ENCODE measurements around the gene FGF3. TPM values are rescaled to one million over a fixed set of nuclear protein-coding genes. Genes with fewer than 3 reads are reported as not detected.
A peak's percentile ranks its signal among the peaks of the same experiment; 100 is the strongest.

The FGF3 gene
- total RNA-seq, 4 donors from 2014 or later = not detected

DNA sequence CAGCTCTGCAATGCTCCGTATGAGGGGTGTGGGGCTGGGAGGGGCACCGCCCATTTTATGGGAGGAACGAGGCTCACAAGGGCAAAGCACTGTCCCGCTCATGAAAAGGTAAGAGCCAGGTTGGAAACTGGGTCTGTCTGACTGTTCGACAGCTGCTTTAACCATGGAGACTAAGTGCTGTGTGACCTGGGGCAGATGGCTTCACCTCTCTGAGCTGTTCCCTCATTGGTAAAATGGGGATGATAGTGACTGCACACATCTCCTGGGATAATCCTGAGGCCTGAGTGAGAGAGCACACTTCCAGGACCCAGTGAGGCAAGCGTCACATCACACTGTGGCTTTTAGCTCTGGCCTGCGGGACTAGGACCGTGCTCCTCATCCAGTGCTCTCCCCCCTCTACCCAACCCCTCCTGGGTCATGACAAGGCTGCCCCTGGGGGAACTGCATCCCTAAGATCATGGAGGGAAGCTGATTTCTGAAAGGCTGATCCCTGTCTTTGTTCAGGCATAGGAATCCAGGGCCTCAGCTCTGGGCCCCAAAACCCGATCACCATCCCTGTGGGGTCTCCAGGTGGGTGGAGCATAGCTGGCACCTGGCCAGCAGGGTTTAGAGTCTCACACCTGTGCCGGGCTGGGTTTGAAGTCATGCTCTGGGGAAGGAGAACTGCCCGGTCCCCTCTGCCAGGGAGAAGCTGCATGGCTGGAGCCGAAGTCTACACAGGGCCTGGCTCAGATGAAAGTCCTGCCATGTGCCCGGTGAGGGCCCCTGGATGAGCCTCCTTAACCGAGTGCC is 21.3 kb downstream of the FGF3 start:
- no peaks in the 10 kb centered on the region for H3K27me3 ChIP-seq
- H3K9me3 ChIP-seq = peaks cover 0 to 12% (median 0%) of the 10 kb centered on the region in 4 donors
- TF ChIP-seq, protein P1, sequence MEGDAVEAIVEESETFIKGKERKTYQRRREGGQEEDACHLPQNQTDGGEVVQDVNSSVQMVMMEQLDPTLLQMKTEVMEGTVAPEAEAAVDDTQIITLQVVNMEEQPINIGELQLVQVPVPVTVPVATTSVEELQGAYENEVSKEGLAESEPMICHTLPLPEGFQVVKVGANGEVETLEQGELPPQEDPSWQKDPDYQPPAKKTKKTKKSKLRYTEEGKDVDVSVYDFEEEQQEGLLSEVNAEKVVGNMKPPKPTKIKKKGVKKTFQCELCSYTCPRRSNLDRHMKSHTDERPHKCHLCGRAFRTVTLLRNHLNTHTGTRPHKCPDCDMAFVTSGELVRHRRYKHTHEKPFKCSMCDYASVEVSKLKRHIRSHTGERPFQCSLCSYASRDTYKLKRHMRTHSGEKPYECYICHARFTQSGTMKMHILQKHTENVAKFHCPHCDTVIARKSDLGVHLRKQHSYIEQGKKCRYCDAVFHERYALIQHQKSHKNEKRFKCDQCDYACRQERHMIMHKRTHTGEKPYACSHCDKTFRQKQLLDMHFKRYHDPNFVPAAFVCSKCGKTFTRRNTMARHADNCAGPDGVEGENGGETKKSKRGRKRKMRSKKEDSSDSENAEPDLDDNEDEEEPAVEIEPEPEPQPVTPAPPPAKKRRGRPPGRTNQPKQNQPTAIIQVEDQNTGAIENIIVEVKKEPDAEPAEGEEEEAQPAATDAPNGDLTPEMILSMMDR (IDR thresholded peaks at IDR 0.05) = no peak
- TF ChIP-seq POLR2A (IDR thresholded peaks at IDR 0.05) (no peak), EP300 (IDR thresholded peaks at IDR 0.05) (no peak)
- no peaks in the 10 kb centered on the region for H3K36me3 ChIP-seq
- WGBS, 2 donors = 75 to 78% methylated on average over 11 to 14 of the region's 14 CpGs
- no peak for DNase-seq (ENCODE audit: low spot score in 2 of 2)
- no peak overlapping the region for H3K27ac ChIP-seq
- no peaks in the 10 kb centered on the region for H3K4me1 ChIP-seq
- no peak overlapping the region for H3K4me3 ChIP-seq

DNA sequence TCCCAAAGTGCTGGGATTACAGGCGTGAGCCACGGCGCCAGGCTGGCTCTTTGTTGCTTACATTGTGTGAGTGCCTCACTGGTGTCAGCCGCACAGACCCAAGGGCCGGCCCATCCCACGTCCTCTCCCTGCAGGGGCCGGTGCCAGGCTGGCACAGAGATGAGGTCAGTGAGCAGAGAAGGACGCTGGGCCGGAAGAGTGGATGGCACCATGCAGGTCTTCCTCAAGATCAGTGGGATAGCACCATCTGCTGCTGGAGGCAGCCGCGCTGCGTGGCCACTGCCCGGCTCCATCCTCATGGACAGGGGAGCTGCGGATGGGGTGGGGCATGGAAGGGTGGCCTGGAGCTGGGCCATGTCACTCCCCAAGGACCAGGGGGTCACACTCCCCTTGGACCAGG is 22.1 kb downstream of the FGF3 start:
- 63 to 78% methylated on average over 6 to 11 of the region's 14 CpGs for WGBS, 2 donors
- Histone ChIP-seq H3K9me3 (peaks cover 0 to 16% (median 0%) of the 10 kb centered on the region in 4 donors), H3K4me1 (no peaks in the 10 kb centered on the region), H3K4me3 (no peak overlapping the region), H3K27me3 (no peaks in the 10 kb centered on the region), H3K27ac (no peak overlapping the region), H3K36me3 (no peaks in the 10 kb centered on the region)
- DNase-seq (ENCODE audit: low spot score in 2 of 2) = no peak
- TF ChIP-seq, protein P1 (IDR thresholded peaks at IDR 0.05) = peak in 1 of 5 experiments; percentile 42
- TF ChIP-seq EP300 (IDR thresholded peaks at IDR 0.05) = no peak
- no peak for TF ChIP-seq POLR2A (IDR thresholded peaks at IDR 0.05)

DNA sequence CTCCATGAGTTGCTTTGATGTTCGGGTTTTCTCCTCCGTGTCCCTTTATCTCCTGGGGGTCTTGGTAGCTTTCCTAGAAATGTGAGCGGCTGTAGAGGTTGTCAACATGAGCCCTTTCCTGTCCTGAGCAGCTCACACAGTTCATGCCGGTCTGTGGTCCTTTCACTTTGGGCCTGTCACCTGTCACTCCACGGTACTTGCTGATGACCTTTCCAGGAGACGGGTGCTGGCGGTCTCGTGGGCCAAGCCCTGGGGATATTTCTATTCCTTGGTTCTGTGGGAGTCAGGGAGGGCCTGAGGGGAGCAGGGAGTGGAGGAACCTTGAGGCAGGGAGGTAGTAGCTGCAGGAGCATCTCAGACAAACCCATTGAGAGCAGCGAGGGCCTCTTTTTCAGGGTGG is 23.2 kb downstream of the FGF3 start:
- H3K27me3 ChIP-seq = no peaks in the 10 kb centered on the region
- H3K36me3 ChIP-seq = no peaks in the 10 kb centered on the region
- TF ChIP-seq EP300 (IDR thresholded peaks at IDR 0.05) = no peak
- TF ChIP-seq POLR2A (IDR thresholded peaks at IDR 0.05) = no peak
- 81 to 89% methylated on average over 9 of the region's 9 CpGs for WGBS, 2 donors
- peaks cover 0 to 16% (median 0%) of the 10 kb centered on the region in 4 donors for H3K9me3 ChIP-seq
- no peak for DNase-seq (ENCODE audit: low spot score in 2 of 2)
- H3K27ac ChIP-seq = no peak overlapping the region
- no peaks in the 10 kb centered on the region for H3K4me1 ChIP-seq
- no peak overlapping the region for H3K4me3 ChIP-seq

DNA sequence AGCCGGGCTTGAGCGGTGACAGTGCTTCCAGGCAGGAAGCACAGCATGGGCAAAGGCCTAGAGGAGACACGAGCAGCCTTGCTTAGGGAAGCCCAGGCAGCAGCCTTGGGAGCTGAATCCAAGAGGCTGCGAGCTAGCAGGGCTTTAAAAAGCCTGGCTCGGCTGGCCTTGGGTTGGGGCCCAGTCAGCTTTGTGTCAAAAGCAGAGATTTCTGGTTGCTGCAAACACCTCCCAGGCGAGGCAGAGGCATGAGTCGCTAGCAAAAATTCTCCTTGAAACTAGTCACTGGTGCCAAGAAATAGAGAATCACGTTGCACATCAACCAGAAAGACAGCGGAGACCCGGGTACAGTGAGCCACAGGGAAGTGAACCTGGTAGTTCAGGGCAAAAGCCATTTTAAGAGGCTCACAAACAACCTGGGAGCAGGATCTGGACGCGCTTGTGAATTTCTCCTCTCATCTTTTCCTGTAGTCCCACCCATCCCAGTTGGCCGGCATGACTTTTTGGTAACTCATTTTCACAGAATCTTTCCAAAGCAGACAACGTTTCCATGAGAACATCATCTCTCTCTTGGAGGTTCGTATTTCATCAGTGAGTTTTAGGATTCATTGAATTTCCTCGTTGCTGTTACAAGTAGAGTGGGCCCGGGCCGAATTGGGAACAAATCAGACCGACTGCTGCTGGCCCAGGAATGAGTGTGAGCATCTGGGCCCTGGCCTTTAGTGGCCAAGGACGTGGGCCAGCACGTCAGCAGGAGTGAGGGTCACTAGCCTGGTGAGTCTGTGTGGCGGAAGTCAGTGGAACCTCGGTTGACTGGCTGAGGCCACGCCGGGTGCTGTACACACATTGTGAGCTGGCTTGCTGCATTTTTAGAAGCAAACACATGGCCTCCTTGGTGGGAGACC is 27.7 kb downstream of the FGF3 start:
- Histone ChIP-seq H3K27ac (no peak overlapping the region), H3K4me1 (no peaks in the 10 kb centered on the region), H3K4me3 (no peak overlapping the region), H3K36me3 (no peaks in the 10 kb centered on the region), H3K27me3 (no peaks in the 10 kb centered on the region), H3K9me3 (peaks cover 0 to 7% (median 0%) of the 10 kb centered on the region in 4 donors)
- DNase-seq (ENCODE audit: low spot score in 2 of 2) = no peak
- 66 to 69% methylated on average over 25 of the region's 25 CpGs for WGBS, 2 donors
- TF ChIP-seq POLR2A (IDR thresholded peaks at IDR 0.05) = no peak
- no peak for TF ChIP-seq EP300 (IDR thresholded peaks at IDR 0.05)
- TF ChIP-seq, protein P1 (IDR thresholded peaks at IDR 0.05) = no peak

DNA sequence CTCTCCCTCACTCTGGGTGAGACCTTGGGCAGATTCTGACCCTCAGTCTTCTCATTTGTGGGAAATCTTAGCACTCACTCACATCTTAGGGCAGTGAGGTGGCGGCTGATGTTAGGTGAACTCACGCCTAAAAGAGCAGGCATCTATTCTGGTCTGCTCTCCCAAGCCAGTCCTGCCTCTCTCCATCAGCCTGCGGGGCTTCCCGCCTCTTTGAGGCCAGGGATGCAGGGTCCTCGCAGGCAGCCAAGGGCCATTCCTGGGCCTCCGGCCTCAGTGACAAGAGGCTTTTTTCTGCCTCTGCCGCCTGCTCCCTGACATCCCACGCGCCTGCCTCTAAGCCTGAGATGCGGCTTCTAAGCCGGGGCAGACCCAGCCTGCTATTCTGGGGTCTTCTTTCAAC is 30.3 kb downstream of the FGF3 start:
- TF ChIP-seq EP300 (IDR thresholded peaks at IDR 0.05) = no peak
- no peak for TF ChIP-seq POLR2A (IDR thresholded peaks at IDR 0.05)
- TF ChIP-seq, protein P1 (IDR thresholded peaks at IDR 0.05) = no peak
- Histone ChIP-seq H3K27me3 (no peaks in the 10 kb centered on the region), H3K36me3 (no peaks in the 10 kb centered on the region), H3K9me3 (peaks cover 0 to 7% (median 0%) of the 10 kb centered on the region in 4 donors), H3K4me3 (no peak overlapping the region), H3K4me1 (no peaks in the 10 kb centered on the region), H3K27ac (no peak overlapping the region)
- no peak for DNase-seq (ENCODE audit: low spot score in 2 of 2)
- WGBS, 2 donors = 68 to 76% methylated on average over 11 of the region's 11 CpGs
